Epithelial cell of esophagus (primary cell): ENCODE measurements around the gene CHST11.
"Not testable (repeated sequence)": the region's sequence is repeated elsewhere in the genome, so short reads cannot be mapped to it uniquely, and the experiment has no call there.

Experiments used
- DNase-seq: peaks from one replicate; pipeline ENCODE4 v3.0.0; 2010; ENCODE audit warnings: low read depth
- H3K4me3 ChIP-seq: 2 replicates; pipeline ENCODE4 v1.5.1; 2011; ENCODE audit warnings: mild to moderate bottlenecking, low read length, control low read depth
- CTCF ChIP-seq: IDR thresholded peaks from 2 replicates; pipeline ENCODE4 v1.5.1; 2011; ENCODE audit warnings: low read depth, mild to moderate bottlenecking, low read length, control low read depth, inconsistent platforms; ENCODE audit not compliant: insufficient read depth; ENCODE audit errors: missing control alignments

The CHST11 gene

GRCh38 chr12:104562763-104563162 is 106.0 kb downstream of the CHST11 start:
- H3K4me3 ChIP-seq: no peak overlapping the region
- no peak for DNase-seq
- TF ChIP-seq CTCF: no peak

- not testable (repeated sequence) for H3K4me3 ChIP-seq, DNase-seq
Measured at GRCh38 chr12:104564662-104565061, 107.9 kb downstream of the CHST11 start.

- DNase-seq: no peak
- TF ChIP-seq CTCF: no peak
- no peak overlapping the region for H3K4me3 ChIP-seq
Measured at GRCh38 chr12:104565606-104566243, 109.0 kb downstream of the CHST11 start.

GRCh38 chr12:104566244-104566993 is 109.7 kb downstream of the CHST11 start:
- H3K4me3 ChIP-seq: no peak overlapping the region
- no peak for TF ChIP-seq CTCF
- no peak for DNase-seq

- H3K4me3 ChIP-seq: no peak overlapping the region
- no peak for DNase-seq
- TF ChIP-seq CTCF: no peak
Measured at GRCh38 chr12:104567832-104568486, 111.2 kb downstream of the CHST11 start.

- no peak for TF ChIP-seq CTCF
- H3K4me3 ChIP-seq: no peak overlapping the region
- DNase-seq: no peak
Measured at GRCh38 chr12:104568487-104568868, 111.7 kb downstream of the CHST11 start.

GRCh38 chr12:104568935-104569334 is 112.2 kb downstream of the CHST11 start:
- no peak for DNase-seq
- H3K4me3 ChIP-seq: no peak overlapping the region
- no peak for TF ChIP-seq CTCF
